GM08714 (cell line): ENCODE results near the gene HIP1R.
A peak's percentile ranks its signal among the peaks of the same experiment; 100 is the strongest.
"Not testable (repeated sequence)": the region's sequence is repeated elsewhere in the genome, so short reads cannot be mapped to it uniquely, and the experiment has no call there.

Source experiments
- H3K4me3 ChIP-seq: fragments of 200-500 bp; sonication (Bioruptor generic); 2 replicates; pipeline ENCODE4 v1.5.1; 2014; ENCODE audit warnings: mild to moderate bottlenecking, low read length, inconsistent platforms
- ZNF274 ChIP-seq: IDR thresholded peaks from 2 replicates; pipeline ENCODE4 v1.6.1; 2012; ENCODE audit warnings: mild to moderate bottlenecking, low read depth, low read length

Gene HIP1R, protein sequence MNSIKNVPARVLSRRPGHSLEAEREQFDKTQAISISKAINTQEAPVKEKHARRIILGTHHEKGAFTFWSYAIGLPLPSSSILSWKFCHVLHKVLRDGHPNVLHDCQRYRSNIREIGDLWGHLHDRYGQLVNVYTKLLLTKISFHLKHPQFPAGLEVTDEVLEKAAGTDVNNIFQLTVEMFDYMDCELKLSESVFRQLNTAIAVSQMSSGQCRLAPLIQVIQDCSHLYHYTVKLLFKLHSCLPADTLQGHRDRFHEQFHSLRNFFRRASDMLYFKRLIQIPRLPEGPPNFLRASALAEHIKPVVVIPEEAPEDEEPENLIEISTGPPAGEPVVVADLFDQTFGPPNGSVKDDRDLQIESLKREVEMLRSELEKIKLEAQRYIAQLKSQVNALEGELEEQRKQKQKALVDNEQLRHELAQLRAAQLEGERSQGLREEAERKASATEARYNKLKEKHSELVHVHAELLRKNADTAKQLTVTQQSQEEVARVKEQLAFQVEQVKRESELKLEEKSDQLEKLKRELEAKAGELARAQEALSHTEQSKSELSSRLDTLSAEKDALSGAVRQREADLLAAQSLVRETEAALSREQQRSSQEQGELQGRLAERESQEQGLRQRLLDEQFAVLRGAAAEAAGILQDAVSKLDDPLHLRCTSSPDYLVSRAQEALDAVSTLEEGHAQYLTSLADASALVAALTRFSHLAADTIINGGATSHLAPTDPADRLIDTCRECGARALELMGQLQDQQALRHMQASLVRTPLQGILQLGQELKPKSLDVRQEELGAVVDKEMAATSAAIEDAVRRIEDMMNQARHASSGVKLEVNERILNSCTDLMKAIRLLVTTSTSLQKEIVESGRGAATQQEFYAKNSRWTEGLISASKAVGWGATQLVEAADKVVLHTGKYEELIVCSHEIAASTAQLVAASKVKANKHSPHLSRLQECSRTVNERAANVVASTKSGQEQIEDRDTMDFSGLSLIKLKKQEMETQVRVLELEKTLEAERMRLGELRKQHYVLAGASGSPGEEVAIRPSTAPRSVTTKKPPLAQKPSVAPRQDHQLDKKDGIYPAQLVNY

DNA sequence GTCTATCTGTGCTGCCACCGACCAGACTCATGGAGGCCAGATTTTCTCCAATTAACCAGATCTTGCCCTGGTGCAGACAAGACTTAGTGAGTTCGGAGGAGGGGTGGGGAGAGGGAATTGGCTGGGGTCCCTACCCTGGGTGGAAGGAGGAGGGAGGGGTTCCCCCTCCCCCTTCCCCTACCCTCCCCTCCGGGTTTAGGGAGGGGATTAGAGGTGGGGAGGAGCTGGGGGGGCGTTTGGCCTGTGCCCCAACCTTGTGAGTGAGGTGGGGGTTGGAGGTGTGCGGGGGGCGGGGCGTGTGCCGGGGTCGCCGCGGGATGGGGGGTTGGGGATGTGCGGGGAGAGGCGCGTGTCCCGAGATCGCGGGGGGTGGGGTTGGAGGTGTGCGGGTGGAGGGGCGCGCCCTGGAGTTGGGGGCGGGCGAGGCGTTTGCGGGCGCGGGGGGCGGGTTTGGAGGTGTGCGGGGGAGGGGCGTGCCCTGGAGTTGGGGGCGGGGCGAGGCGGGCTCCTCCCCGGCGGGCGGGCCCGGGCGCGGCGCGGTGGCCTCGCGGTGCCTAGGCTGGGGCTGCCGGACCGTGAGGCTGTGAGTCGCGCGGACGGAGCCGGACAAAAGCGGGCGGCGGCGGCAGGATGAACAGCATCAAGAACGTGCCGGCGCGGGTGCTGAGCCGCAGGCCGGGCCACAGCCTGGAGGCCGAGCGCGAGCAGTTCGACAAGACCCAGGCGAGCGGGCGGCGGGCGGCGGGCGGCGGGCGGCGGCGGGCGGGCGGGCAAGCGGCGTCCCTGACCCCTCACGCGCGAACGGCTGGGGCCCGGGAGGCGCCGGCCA lies at the start of gene HIP1R:
Gene HIP1R, plus strand, starts transcription at position 537 of the 829 bp plus-strand sequence. Its CDS starts 94 bp downstream, at position 631.
- peak within 1 kb of the TSS; percentile 95 for H3K4me3 ChIP-seq

DNA sequence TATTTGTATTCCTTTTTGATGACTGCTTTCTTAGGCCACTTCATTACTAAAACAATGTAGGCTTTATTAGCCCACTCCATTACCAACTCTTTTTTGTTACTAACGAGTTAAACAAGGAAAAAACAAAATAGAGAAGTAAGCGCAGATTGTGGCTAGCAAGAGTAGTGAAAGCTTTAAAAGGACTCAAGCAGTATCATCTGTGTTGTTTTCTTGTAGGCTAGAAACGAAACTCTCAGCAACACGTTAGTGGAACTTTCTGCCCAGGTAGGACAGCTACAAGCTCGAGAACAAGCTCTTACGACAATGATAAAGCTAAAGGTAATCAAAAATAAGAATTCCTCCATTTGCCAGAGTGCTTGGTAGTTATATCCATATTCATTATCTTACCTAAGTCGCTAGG lies 49.8 kb upstream of the HIP1R start:
- no peak for TF ChIP-seq ZNF274
- no peak overlapping the region for H3K4me3 ChIP-seq

More for the DNA sequence above, at the start of gene HIP1R:
- no peak for TF ChIP-seq ZNF274

GRCh38 chr12:122788387-122788786 lies 46.9 kb upstream of the HIP1R start:
- H3K4me3 ChIP-seq: no peak overlapping the region
- no peak for TF ChIP-seq ZNF274

DNA sequence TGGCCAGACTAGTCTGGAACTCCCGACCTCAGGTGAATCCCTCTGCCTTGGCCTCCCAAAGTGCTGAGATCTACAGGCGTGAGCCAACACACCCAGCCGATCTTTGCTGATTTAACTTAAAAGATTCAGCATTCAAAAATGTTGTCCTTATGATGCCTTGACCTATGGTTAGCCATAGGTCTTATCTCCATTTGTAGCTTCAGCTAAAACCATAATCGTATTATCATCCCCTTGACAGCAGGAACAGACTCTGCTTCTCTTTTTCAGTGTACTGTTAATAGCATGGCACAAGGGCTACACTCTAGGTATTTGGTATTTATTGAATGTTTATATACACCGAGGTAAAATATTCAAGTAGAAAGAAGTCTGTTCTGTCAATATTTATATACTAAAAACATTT lies 45.6 kb upstream of the HIP1R start:
- no peak for TF ChIP-seq ZNF274
- H3K4me3 ChIP-seq: no peak overlapping the region

DNA sequence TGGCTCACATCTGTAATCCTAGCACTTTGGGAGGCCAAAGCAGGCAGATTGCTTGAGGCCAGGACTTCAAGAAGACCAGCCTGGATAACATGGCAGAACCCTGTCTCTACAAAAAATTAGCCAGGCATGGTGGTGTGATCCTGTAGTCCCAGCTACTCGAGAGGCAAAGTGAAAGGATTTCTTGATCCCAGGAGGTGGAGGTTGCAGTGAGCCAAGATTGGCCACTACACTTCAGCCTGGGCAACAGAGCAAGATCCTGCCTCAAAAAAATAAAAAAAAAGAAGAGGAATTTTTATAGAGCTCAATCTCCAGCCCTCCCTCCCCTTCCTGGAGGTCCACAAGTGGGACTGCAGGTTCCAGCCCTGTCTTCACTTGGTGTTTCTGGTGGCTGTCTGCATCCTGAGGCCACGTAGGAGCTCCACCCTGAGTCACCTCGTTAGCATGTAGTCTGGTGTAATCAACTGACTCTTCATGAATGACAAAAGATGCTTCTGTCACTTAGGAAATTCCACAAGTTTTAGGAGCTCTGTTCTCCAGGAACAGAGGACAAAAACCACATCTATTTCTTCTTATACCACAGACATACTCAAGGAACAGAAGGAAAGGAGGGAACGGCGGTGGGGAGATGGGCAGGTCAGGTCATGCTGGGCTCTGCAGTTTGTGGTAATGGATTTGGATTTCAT lies 44.7 kb upstream of the HIP1R start:
- no peak overlapping the region for H3K4me3 ChIP-seq
- TF ChIP-seq ZNF274: no peak

GRCh38 chr12:122793685-122794106 lies 41.6 kb upstream of the HIP1R start:
- no peak for TF ChIP-seq ZNF274

GRCh38 chr12:122795807-122796206 lies 39.5 kb upstream of the HIP1R start:
- no peak for TF ChIP-seq ZNF274
- no peak overlapping the region for H3K4me3 ChIP-seq

More at GRCh38 chr12:122793685-122794106, 41.6 kb upstream of the HIP1R start:
- no peak overlapping the region for H3K4me3 ChIP-seq

GRCh38 chr12:122799641-122800243 lies 35.5 kb upstream of the HIP1R start:
- TF ChIP-seq ZNF274: no peak
- no peak overlapping the region for H3K4me3 ChIP-seq

DNA sequence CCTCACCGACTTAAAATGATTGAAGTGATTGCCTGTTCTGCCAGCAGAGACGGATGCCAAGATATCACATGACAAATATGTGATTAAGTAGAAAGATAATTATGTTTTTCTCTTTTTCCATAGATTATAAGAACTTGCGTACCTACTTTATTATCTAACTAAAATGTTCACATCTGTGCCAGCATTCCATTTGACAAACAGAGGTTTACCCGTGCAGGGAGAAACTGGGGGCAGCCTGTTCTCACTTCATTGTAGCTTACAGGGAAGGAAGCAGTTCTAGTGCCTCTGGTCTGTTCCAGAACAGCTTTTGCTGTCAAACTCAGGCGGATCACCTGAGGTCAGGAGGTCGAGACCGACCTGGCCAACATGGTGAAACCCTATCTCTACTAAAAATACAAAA lies 31.3 kb upstream of the HIP1R start:
- no peak overlapping the region for H3K4me3 ChIP-seq
- TF ChIP-seq ZNF274: no peak

DNA sequence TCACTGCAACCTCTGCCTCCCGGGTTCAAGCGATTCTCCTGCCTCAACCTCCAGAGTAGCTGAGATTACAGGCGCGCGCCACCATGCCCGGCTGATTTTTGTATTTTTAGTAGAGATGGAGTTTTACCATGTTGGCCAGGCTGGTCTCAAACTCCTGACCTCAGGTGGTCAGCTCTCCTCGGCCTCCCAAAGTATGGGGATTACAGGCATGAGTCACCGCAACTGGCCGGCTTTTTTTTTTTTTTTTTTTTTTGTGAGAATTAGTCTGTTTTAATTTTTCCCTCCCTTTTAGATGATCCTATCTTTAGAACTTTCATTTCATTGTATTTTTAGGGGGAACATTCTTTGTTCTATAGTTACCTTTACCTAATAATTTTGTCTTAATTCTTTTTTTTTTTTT lies 30.3 kb upstream of the HIP1R start:
- H3K4me3 ChIP-seq: not testable (repeated sequence)

- TF ChIP-seq ZNF274: no peak
These were observed 27.6 kb upstream of the HIP1R start for GRCh38 chr12:122807651-122808050.

GRCh38 chr12:122811777-122812176 lies 23.5 kb upstream of the HIP1R start:
- H3K4me3 ChIP-seq: no peak overlapping the region
- no peak for TF ChIP-seq ZNF274

More at GRCh38 chr12:122807651-122808050, 27.6 kb upstream of the HIP1R start:
- H3K4me3 ChIP-seq: no peak overlapping the region

DNA sequence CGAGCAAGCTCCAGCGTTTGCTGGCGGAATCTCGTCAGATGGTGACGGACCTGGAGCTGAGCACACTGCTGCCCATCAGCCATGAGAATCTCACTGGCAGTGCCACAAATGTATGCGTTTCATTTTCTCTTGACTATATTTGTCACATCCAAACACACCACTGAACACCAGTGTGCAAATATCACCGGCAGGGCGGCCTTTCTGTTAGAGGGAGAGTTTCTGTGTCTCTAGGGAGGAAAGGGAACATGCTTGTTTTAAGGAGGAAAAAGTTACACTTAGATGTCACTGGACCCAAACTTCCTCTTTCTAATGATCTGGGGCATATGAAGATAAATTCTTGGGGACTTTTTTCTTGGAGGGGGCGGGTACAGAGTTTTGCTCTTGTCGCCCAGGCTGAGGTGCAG lies 21.9 kb upstream of the HIP1R start:
- no peak for TF ChIP-seq ZNF274
- H3K4me3 ChIP-seq: no peak overlapping the region; the same call in 1 of the 2 replicates
